Lower leg skin (tissue), 3 donors: ENCODE results near the gene CUL9.

Experiments used
- CTCF ChIP-seq, 3 donors: fragments of 450-650 bp; IDR thresholded peaks; one replicate each; pipeline ENCODE4 v1.5.1; 2016; ENCODE audit warnings: antibody characterized with exemption in 3 of 3, mild to moderate bottlenecking in 3 of 3, moderate library complexity in 2 of 3
- POLR2A ChIP-seq, 2 donors: fragments of 450-650 bp; IDR thresholded peaks; one replicate each; pipeline ENCODE4 v1.6.1; 2016 to 2017; ENCODE audit warnings: antibody characterized with exemption in 2 of 2, mild to moderate bottlenecking in 1 of 2, moderate library complexity in 1 of 2

DNA sequence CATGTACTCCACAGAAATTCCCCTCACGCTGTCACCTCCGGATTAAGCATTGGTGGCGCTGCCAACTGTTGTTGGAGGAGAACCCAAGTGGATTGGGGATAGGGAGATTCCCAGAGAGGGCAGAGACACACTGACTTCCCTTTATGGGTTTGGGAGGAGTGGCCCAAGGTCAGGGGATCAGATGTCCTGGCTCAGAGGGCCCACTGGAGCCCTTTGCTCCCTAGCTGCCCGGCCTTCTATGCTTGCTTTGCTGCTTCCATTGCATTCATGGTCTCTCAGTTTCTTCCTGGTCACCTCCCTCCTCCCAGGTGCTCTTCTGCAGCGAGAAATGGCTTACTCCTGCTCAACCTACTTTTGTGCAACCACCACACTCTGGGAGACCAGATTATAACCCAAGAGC lies 14.3 kb downstream of the CUL9 start:
- no peak for TF ChIP-seq CTCF (IDR thresholded peaks at IDR 0.05)
- TF ChIP-seq POLR2A (IDR thresholded peaks at IDR 0.05) = no peak
